ENCODE results near the gene UNC13D. TPM values are rescaled to one million over a fixed set of nuclear protein-coding genes. Genes with fewer than 3 reads are reported as not detected.

Gene UNC13D
- total and polyA plus RNA-seq, 7 donors = 4.3 to 61.9 (median 10.2) TPM

- intact Hi-C loops (cut with DNase I) = loop anchor here (10.0 kb wide), 1 partner anchor 264 kb away; no protein-coding TSS in a partner anchor
- DNase-seq = no peak
- peaks cover 59 to 100% (median 61%) of the 10 kb centered on the region in 4 donors for H3K36me3 ChIP-seq
- no peak overlapping the region for H3K27ac ChIP-seq
- WGBS, 2 donors = 87 to 89% methylated on average over 21 of the region's 21 CpGs
- TF ChIP-seq POLR2A (IDR thresholded peaks at IDR 0.05) (no peak), CTCF (IDR thresholded peaks at IDR 0.05) (no peak), EP300 (IDR thresholded peaks at IDR 0.05) (no peak), POLR2AphosphoS5 (IDR thresholded peaks at IDR 0.05) (no peak)
- no peaks in the 10 kb centered on the region for H3K27me3 ChIP-seq
- no peaks in the 10 kb centered on the region for H3K9me3 ChIP-seq
- H3K4me1 ChIP-seq = peaks cover 0 to 5% (median 0%) of the 10 kb centered on the region in 4 donors
- H3K4me3 ChIP-seq = no peak overlapping the region
These were observed 23.8 kb downstream of the UNC13D start for GRCh38 chr17:75820094-75821080.

- DNase-seq = no peak
- no peaks in the 10 kb centered on the region for H3K27me3 ChIP-seq
- no peak overlapping the region for H3K4me3 ChIP-seq
- H3K4me1 ChIP-seq = peaks cover 0 to 5% (median 0%) of the 10 kb centered on the region in 4 donors
- peaks cover 59 to 100% (median 67%) of the 10 kb centered on the region in 4 donors for H3K36me3 ChIP-seq
- H3K9me3 ChIP-seq = no peaks in the 10 kb centered on the region
- 76 to 87% methylated on average over 16 of the region's 16 CpGs for WGBS, 2 donors
- TF ChIP-seq POLR2A (IDR thresholded peaks at IDR 0.05) = no peak
- H3K27ac ChIP-seq = no peak overlapping the region
- intact Hi-C loops (cut with DNase I) = loop anchor here (10.0 kb wide), 1 partner anchor 265 kb away; no protein-coding TSS in a partner anchor
These were observed 24.5 kb downstream of the UNC13D start for GRCh38 chr17:75819678-75820077.

GRCh38 chr17:75819116-75819515 is 25.1 kb downstream of the UNC13D start:
- Histone ChIP-seq H3K36me3 (peaks cover 59 to 100% (median 66%) of the 10 kb centered on the region in 4 donors), H3K9me3 (no peaks in the 10 kb centered on the region), H3K27ac (no peak overlapping the region), H3K4me1 (peaks cover 0 to 5% (median 0%) of the 10 kb centered on the region in 4 donors), H3K4me3 (no peak overlapping the region), H3K27me3 (no peaks in the 10 kb centered on the region)
- intact Hi-C loops (cut with DNase I) = no loop called here
- TF ChIP-seq CTCF (IDR thresholded peaks at IDR 0.05) (no peak), POLR2AphosphoS5 (IDR thresholded peaks at IDR 0.05) (no peak), POLR2A (IDR thresholded peaks at IDR 0.05) (no peak), EP300 (IDR thresholded peaks at IDR 0.05) (no peak)
- DNase-seq = no peak
- WGBS, 2 donors = 88 to 92% methylated on average over 7 of the region's 7 CpGs

- intact Hi-C loops (cut with DNase I) = no loop called here
These were observed 25.8 kb downstream of the UNC13D start for GRCh38 chr17:75818326-75818885.

More at GRCh38 chr17:75818326-75818885, 25.8 kb downstream of the UNC13D start:
- Histone ChIP-seq H3K27ac (no peak overlapping the region), H3K36me3 (peaks cover 59 to 100% (median 67%) of the 10 kb centered on the region in 4 donors), H3K4me3 (no peak overlapping the region), H3K9me3 (no peaks in the 10 kb centered on the region), H3K27me3 (no peaks in the 10 kb centered on the region), H3K4me1 (peaks cover 0 to 5% (median 0%) of the 10 kb centered on the region in 4 donors)
- TF ChIP-seq POLR2AphosphoS5 (IDR thresholded peaks at IDR 0.05) (no peak), EP300 (IDR thresholded peaks at IDR 0.05) (no peak), CTCF (IDR thresholded peaks at IDR 0.05) (no peak), POLR2A (IDR thresholded peaks at IDR 0.05) (no peak)
- 96 to 97% methylated on average over 16 of the region's 16 CpGs for WGBS, 2 donors
- no peak for DNase-seq

All from sigmoid colon (tissue), 7 donors.